Testis (tissue), 3 donors: ENCODE results near the gene PLCB3. TPM values are rescaled to one million over a fixed set of nuclear protein-coding genes. Genes with fewer than 3 reads are reported as not detected.
"Not testable (repeated sequence)": the region's sequence is repeated elsewhere in the genome, so short reads cannot be mapped to it uniquely, and the experiment has no call there.

Experiments
- DNase-seq: peaks from one replicate; pipeline ENCODE4 v3.0.0-alpha.2; 2019
- H3K27ac ChIP-seq, 2 donors: fragments of 200-600 bp; sonication (generic); one replicate each; pipeline ENCODE4 v1.5.1; 2019
- H3K27me3 ChIP-seq: fragments of 200-600 bp; sonication (generic); one replicate; pipeline ENCODE4 v1.5.1; 2019
- H3K36me3 ChIP-seq: fragments of 200-600 bp; sonication (generic); one replicate; pipeline ENCODE4 v1.5.1; 2017; ENCODE audit warnings: low read depth; ENCODE audit errors: missing control alignments
- H3K4me1 ChIP-seq: fragments of 200-600 bp; sonication (generic); one replicate; pipeline ENCODE4 v1.5.1; 2019
- H3K4me3 ChIP-seq, 2 donors: fragments of 200-600 bp; sonication (generic); one replicate each; pipeline ENCODE4 v1.5.1; 2017 to 2019
- H3K9me3 ChIP-seq: fragments of 200-600 bp; sonication (generic); one replicate; pipeline ENCODE4 v1.5.1; 2017
- CTCF ChIP-seq, 3 experiments: fragments of 450-650 bp in 2 of 3; fragments of 200-600 bp in 1 of 3; sonication (generic) in 1 of 3; IDR thresholded peaks; one replicate each; pipeline ENCODE4 v1.5.1; 2016 to 2019; ENCODE audit warnings: antibody characterized with exemption in 3 of 3, mild to moderate bottlenecking in 2 of 3, moderate library complexity in 1 of 3
- POLR2A ChIP-seq: fragments of 450-650 bp; IDR thresholded peaks from one replicate; pipeline ENCODE4 v1.6.1; 2017; ENCODE audit warnings: antibody characterized with exemption, mild to moderate bottlenecking, moderate library complexity
- WGBS, 2 donors: methylation state at CpG; one replicate each; pipeline ENCODE4 v1.1.5; 2018; 5-methylcytosine and 5-hydroxymethylcytosine counted together
- intact Hi-C: fragments of 100-400 bp; cut with DNase I; formaldehyde crosslinking; loops from one replicate; pipeline ENCODE4 v1.15.1; 2023; ENCODE audit warnings: low total_unique reads
- polyA plus RNA-seq: library from polyadenylated mRNA; stranded (reverse); fragments of 350-450 nt; fragmentation: Illumina TruSeq; extraction: RNeasy Lipid Tissue Mini Kit (QIAGEN cat#74804); gene quantifications from one replicate; pipeline ENCODE4 v1.2.3, GENCODE V29; 2014; ENCODE audit warnings: low read depth, low replicate concordance; ENCODE audit not compliant: insufficient read depth
- total RNA-seq, 2 donors: library from RNA; depleted of rRNA; stranded (reverse); fragments of >200 nt; gene quantifications; one replicate each; pipeline ENCODE4 v1.2.3, GENCODE V29; 2016

The PLCB3 gene
- total and polyA plus RNA-seq, 3 donors from 2014 or later = 14.2 to 45.4 (median 29.6) TPM

DNA sequence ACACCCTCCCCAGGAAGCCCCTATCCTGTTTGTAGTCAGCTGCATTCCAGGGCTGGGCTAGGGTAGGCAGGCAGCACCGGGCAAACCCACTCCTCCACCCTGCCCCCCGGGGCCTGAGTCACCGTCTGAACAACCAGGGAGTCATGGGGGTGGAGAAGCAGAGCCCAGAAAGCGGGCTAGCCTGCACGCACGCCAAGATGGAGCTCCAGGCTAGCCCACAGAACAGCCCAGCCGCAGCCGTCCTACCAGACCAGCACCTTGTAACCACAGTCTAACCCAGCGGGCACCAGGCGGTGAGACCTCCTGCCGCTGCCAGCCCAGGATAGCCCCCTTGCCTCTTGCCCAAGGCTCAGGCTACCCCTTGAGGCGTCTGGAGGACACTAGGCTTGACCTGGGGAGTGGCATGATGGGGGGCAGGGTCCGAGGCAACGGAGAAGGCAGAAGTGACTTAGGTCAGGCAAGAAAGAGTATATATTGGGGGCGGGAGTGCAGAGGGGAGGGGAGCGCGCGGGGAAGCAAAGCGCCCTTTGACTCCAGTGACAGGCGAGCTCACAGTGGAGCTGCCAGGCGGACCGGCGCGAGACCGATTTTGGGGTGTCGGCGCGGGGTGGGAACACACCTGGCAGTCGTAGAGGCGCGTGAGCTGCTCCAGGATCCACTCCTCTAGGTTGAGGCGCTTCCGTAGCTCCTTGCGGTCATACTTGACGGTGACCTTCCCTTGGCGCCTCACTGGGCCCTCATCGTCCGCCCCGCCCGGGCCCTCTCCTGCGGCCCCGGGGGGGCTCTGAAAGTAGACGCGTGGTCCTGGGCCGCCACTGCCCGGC lies 5.3 kb upstream of the PLCB3 start:
- DNase-seq = peak; percentile 50
- Histone ChIP-seq H3K4me1 (peaks cover 45% of the 10 kb centered on the region), H3K27me3 (no peaks in the 10 kb centered on the region), H3K27ac (peak overlapping the region; percentile 24 to 75), H3K9me3 (no peaks in the 10 kb centered on the region), H3K36me3 (no peaks in the 10 kb centered on the region), H3K4me3 (peak overlapping the region; percentile 47 to 60)
- TF ChIP-seq CTCF (IDR thresholded peaks at IDR 0.05) (no peak), POLR2A (no peak)
- 2 to 3% methylated on average over 24 to 46 of the region's 46 CpGs for WGBS, 2 donors
- intact Hi-C loops = no loop called here

GRCh38 chr11:64246621-64246870 lies 4.8 kb upstream of the PLCB3 start:
- peaks cover 45% of the 10 kb centered on the region for H3K4me1 ChIP-seq
- intact Hi-C loops, DNase-seq, H3K9me3 ChIP-seq, H3K36me3 ChIP-seq, H3K27me3 ChIP-seq: not testable (repeated sequence)
- peak overlapping the region; percentile 47 to 60 for H3K4me3 ChIP-seq
- H3K27ac ChIP-seq = peak overlapping the region in 1 of 2 donors; percentile 68
- WGBS, 2 donors = 1% methylated on average over 26 of the region's 43 CpGs; no CpG with 5 or more reads in 1 of the 2 donors

DNA sequence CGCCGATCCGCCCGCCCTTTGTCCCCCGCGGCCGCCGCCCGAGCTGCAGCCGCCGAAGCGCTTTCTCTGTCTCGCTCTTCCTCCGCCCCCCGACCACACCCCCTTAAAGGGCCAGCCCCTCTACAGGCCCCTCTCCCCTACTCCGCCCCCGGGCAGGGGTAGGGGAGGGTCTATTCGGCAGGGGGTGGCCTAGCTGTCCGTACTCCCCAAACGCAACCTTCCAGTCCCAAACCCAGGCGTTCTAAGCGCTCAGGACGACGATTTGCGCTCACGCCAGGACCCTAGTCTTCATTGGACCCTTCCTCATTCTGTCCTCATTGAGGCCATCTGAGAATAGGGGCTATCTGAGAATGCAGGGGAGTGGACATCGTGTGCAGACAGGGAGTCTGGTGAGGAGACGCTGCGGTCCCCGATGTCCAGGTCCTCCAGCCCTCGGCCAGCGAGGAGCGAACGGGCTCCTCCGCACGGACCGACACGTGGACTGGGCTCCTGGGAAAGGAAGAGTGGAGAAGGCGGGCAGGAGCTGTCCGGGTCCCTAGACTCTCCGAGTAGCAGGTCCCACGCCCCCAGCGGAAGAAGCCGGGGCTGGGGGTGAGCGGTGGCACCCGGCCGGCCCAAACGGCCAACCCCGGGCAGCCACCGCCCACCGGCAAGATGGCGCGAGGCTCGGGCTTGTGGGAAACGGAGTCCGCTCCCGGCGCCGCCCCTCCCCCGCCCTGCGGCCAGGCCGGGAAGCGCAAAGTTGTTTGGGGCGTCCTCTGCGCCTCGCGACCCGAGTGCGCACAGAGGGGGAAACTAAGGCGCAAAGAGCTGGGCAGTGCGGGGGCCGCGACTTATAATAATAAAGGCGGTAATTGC lies 4.2 kb upstream of the PLCB3 start, which contains the start of gene PPP1R14B:
PPP1R14B (minus strand) TSS at position 73 of the 858 bp plus-strand sequence. CDS start 270 bp downstream, outside the sequence.
- peak; percentile 87 for DNase-seq
- Histone ChIP-seq H3K27ac (peak within 1 kb of the TSS; percentile 75), H3K4me3 (peak within 1 kb of the TSS; percentile 47 to 80), H3K4me1 (peaks cover 47% of the 10 kb centered on the region), H3K36me3 (no peaks in the 10 kb centered on the region), H3K27me3 (no peaks in the 10 kb centered on the region), H3K9me3 (no peaks in the 10 kb centered on the region)
- peak in 2 of 3 experiments; percentile 20 to 33 for TF ChIP-seq CTCF (IDR thresholded peaks at IDR 0.05)
- TF ChIP-seq POLR2A = no peak
- WGBS, 2 donors = 0 to 1% methylated on average over 34 to 53 of the region's 74 CpGs
- intact Hi-C loops = no loop called here

DNA sequence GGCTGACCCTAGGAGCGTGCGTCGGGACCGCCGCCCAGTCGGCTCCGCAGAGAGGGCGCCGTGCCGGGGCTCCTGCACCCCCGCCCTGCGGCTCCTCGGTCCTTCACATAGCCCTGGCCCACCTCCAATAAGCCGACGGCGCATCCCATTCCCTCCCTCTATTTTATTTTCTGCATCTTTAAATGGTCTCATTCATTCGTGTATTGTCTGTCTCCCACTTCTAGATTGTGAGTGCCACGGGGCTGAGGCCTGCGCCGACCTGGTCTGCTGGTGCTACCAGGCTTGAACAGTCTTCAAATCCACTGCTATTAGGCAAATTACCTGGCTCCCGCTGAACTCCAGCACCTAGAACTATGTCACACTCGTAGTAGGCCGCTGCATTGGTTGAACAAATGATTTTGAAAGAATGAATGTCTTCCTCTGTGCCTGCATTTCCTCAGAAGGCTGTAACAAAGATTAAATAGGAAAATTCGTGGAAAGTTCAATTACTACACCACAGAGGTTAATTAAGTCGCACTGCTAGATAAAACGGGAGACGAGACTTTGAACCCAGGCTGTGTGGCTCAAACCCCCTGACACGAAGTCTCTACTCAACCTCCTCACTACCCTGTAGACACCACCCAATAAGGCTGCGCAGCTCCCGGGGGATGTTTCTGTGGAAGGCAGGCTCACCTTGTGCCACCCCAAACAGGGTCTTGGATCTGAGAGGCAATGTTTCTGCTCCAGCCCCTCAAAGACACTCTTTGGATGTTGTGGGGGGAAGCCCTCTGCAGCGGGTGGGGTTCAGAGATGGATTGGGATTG lies 3.4 kb upstream of the PLCB3 start:
- Histone ChIP-seq H3K27ac (peak overlapping the region; percentile 68 to 75), H3K4me1 (peaks cover 47% of the 10 kb centered on the region), H3K27me3 (no peaks in the 10 kb centered on the region), H3K4me3 (peak overlapping the region; percentile 47 to 80), H3K36me3 (no peaks in the 10 kb centered on the region), H3K9me3 (no peaks in the 10 kb centered on the region)
- TF ChIP-seq POLR2A (no peak), CTCF (IDR thresholded peaks at IDR 0.05) (no peak)
- intact Hi-C loops = no loop called here
- peak; percentile 58 for DNase-seq
- 28 to 29% methylated on average over 23 to 31 of the region's 31 CpGs for WGBS, 2 donors

DNA sequence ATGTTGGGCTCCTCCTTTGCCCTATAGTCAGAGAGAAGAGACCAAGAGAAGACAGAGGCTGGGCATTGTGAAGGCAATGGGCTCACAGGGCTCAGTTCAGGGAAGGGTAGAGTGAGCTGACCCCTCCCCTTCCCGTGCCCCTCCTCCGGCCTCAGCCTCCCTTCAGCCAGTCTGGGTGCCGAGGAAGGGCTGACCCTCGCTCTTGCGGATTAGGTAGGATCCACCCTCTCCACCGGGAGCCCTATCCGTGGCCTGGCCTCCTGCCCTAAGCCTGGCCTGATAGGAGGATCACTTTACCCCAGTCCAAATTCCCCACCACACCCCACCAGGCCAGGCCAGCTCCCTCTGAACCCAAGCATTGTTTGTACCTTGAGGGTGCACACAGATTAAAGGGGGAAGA lies 2.8 kb upstream of the PLCB3 start:
- Histone ChIP-seq H3K9me3 (no peaks in the 10 kb centered on the region), H3K4me3 (no peak overlapping the region), H3K27me3 (no peaks in the 10 kb centered on the region), H3K4me1 (peaks cover 44% of the 10 kb centered on the region), H3K27ac (no peak overlapping the region), H3K36me3 (no peaks in the 10 kb centered on the region)
- DNase-seq = no peak
- intact Hi-C loops = no loop called here
- WGBS, 2 donors = 40 to 75% methylated on average over 2 to 7 of the region's 7 CpGs
- no peak for TF ChIP-seq POLR2A
- TF ChIP-seq CTCF (IDR thresholded peaks at IDR 0.05) = no peak
